Activated CD4-positive, alpha-beta T cell treated with anti-CD3 and anti-CD28 coated beads, Interleukin-2, Interleukin-4, amounts not matched to agents 100 ng/mL and 50 ng/mL, durations not matched to agents 16 hours and 8 hours (primary cell): ENCODE data around the gene FBXL14.
"Not testable (repeated sequence)": the region's sequence is repeated elsewhere in the genome, so short reads cannot be mapped to it uniquely, and the experiment has no call there.

Experiments used
- DNase-seq: peaks from one replicate; pipeline ENCODE4 v3.0.0-alpha.2; 2020; ENCODE audit warnings: low spot score

Gene FBXL14

DNA sequence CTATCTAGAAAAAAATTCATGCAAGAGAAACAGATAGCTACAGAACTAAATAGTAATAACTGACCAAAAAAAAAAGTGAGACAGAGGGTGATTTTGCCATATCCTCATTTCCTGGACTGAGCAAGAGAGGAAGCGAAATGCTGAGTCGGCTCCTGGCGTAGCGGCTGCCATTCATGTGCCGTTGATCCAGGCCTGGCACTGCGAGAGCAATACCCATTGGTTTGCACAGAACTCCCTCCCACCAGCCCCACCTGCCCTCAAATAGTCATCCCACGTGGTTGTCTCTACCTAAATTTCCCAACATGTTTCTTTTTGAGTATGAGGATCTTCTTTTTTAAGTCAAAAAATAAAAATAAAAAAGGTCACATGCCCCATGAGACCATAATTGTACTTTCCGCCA is 25.2 kb upstream of the FBXL14 start:
- DNase-seq, result peak; percentile 64

DNA sequence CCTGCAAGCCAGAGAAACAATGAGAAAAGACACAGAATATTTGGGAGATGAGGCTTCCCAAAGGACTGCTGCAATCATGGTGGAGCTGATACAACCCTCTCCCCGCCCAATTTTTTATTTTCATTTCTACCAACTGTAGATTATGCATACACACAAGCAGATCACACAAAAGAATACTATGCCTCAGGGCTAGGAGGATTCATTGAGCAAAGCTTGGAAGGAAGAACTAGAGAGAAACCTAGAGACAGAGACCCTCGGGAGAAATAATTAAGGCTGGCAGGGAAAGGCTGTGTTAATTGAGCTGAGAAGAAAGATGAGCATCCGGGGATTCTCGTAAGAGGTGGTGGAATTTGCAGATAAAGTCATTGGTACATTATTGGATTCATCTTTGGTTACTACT is 24.8 kb upstream of the FBXL14 start:
- no peak for DNase-seq

DNA sequence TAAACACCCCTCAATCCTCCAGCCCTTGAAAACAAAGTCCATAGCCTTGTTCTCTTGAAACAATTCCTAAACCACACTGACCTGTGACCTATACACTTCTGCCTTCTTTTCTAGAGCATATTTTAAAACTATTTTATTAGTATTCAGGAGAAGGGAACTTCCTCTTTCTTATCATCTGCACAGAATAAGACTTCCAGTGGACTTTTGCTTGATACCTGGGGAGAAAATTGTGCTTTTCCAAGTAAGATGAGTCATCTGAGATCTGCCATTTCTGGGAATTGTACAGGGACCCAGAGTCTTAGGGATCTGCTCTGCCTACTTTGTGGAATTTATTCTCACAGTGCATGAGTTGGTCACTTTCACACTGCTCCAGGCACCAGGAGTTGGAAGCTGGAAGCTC is 24.1 kb upstream of the FBXL14 start:
- DNase-seq, result no peak

DNA sequence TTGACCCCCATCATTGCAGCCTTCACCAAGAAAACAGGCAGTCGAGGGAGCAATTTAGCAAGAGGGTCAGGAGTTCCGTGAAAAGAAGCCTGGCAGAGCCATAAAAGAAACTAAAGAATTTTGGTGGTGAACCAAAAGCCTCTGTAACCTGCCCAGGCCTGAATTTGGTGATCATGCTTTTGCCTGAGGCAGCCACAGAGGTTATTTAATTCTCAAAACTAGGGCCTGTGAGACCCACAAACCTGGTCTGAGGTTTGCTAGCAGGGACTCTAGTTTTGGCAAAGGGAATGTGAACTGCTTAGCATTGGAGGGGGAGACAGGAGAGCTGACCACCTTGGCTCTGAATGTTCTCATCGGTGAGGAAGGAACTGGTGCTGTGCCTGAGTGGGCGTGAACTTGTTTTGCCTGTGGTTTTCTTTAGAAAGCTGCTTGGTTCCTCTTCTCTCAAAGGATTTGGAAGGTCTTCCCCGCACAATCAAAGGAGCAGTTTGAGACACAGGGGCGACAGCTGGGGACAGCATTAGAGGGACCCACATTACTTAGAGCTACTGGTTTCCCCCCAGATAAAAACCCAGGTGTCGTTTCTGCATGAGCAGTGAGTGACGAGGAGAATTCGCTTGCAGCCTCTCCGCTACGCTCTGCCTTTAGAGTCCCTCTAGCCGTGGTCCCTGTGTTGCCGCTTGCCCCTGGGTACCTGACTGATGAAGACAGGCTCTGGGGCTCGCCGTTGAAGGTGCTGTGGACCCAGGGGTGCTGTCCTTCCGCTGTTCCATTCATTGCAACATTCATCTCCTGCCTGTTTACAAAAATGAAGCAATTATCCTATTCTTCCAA is 22.1 kb upstream of the FBXL14 start:
- DNase-seq, result no peak

DNA sequence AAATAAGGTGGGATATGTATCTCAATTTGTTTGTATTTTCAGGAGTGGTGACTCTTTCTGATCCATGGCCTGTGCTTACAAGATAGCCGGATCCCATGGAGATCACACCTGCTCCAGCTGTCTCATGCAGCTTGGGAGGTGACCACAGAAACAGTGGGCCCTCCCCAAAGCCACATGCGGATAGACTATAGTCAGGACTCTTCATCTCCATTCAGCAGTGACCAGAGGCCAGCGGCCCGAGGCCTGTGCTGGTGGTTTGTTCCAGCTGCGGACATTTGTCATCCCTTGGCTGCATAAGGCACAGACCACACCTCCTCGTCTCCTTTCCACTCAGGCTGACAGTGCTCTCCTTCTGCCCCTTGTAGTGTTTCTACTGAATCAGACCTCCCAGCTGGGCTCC is 20.0 kb upstream of the FBXL14 start:
- DNase-seq, result no peak

- no peak for DNase-seq
Measured at GRCh38 chr12:1613860-1614259, 19.5 kb upstream of the FBXL14 start.

DNA sequence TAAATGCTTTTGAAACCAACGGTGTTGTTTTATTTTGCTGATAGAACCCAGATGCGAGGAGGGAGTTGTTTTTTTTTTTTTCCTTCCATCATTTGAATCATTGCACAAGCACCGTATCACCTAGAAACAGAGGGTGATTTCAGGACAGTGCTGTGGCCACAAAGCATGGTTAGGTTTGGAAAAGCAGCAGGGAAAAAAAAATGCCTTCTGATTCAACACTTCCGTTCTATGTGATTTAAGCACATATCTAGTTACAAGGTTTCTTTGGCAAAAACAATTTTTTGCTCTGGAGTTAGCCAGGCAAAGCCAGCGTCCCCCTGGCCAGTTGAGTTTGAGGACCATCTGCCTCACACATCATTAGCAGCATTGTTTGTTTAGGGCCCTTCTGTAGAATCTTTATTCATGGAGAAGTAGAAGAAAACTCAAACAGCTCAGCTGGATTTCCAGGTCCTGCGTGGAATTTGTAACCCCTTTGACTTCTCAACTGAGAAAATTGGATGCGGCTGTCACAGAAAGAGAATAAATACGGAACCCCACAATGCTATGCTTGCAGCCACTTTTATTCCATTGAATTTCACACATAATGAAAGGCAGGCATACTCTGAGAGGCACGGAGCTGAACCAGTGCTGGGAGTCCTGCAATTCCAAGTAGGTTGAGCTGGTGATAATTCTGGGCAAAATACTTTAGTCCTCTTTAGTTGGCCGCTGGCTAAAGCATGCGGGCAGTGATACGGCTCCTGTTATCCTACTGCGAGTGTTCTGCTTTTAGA is 17.6 kb upstream of the FBXL14 start:
- no peak for DNase-seq

- DNase-seq, result no peak
Measured at GRCh38 chr12:1610072-1610643, 15.8 kb upstream of the FBXL14 start.

DNA sequence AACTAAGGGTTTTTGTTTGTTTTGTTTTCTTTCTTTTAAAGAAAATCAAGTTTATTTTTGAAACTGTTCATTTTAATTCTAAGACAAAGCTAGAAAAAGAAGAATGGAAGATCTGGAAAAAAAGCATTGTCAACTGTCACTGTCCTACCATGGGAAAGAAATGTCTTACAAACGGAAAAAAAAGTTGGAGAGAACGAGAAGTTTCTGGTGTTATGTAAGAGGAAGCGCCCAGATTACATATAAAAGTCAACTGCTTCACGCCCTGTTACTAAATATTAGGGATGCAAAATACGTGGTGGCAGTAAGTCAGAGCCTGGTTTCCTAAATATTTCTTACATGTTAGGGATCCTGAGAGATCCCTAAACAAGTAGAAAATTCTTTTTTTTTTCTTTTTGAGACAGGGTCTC is 14.3 kb upstream of the FBXL14 start:
- no peak for DNase-seq

DNA sequence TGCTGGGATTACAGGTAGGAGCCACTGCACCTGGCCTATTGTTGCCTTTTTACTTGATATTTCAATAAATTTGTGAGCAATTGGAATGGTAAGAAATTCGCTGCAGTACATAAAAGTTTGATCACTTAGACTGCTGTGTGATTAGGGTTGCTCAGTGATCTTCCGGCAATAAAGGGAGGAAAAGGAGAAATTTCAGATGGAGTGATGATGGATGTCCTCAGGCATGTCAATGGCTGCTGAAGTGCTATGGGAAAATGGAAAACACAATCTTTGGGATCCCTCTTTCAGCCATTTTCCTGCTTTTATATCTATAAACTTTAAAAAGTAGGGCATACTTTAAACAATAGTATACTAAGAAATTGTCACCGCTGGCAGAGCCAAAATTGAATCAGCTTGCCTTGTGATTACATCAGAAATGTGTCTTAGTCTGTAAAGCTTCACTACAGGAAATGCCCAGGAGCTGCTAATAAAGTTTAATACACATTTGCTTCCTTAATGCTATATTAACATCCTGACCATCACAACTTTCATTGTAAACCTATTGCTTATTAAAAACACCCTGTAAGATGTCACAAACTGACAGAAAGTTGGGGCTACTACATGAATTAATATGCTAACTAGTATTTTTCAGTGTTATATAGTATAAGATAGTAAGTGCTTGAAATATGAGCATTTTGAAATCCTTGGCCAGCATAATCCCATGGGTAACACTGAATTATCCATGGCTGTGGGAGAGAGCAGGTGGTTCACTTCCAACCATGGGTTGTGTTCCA is 13.7 kb upstream of the FBXL14 start:
- no peak for DNase-seq

GRCh38 chr12:1606021-1606622 is 11.7 kb upstream of the FBXL14 start:
- peak; percentile 56 for DNase-seq

- DNase-seq, result peak; percentile 69
Measured at GRCh38 chr12:1605129-1606020, 11.0 kb upstream of the FBXL14 start.

GRCh38 chr12:1604464-1604863 is 10.1 kb upstream of the FBXL14 start:
- no peak for DNase-seq

GRCh38 chr12:1603269-1603993 is 9.1 kb upstream of the FBXL14 start:
- no peak for DNase-seq

GRCh38 chr12:1602706-1603105 is 8.3 kb upstream of the FBXL14 start:
- DNase-seq, result not testable (repeated sequence)

- no peak for DNase-seq
Measured at GRCh38 chr12:1598757-1599156, 4.4 kb upstream of the FBXL14 start.

- no peak for DNase-seq
Measured at GRCh38 chr12:1595690-1596347, 1.4 kb upstream of the FBXL14 start.

- no peak for DNase-seq
Measured at GRCh38 chr12:1595026-1595561, 713 bp upstream of the FBXL14 start.

DNA sequence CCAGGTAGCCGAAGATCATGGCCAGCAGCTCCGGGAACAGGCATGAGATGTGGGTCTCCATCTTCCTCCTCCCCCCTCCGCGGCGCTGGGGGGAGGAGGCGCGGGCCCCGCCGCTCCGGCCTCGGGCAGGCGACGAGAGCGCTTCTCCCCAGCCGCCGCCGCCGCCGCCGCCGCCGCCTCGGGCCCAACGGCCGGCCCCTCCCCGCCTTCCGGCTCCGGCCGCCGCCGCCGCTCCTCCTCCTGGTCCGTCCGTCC is 448 bp downstream of the FBXL14 start:
- no peak for DNase-seq
